CD4-positive, alpha-beta T cell (primary cell): ENCODE data around the gene CNKSR3. TPM values are rescaled to one million over a fixed set of nuclear protein-coding genes. Genes with fewer than 3 reads are reported as not detected.

Experiments used
- ATAC-seq: fragments of 200-7000 bp; cut with Tn5 transposase; one replicate; pipeline ENCODE4 v1.10.0; 2022; ENCODE audit warnings: mild to moderate bottlenecking; ENCODE audit not compliant: poor library complexity
- CTCF ChIA-PET: fragments of 350-600 bp; sonication (Branson Sonifier 250); formaldehyde crosslinking; loops from one replicate; lab custom pipeline; 2021; ENCODE audit warnings: antibody characterized with exemption, inconsistent platforms; lab: Charles Lee
- POLR2A ChIA-PET: fragments of 350-600 bp; sonication (Branson Sonifier 250); formaldehyde crosslinking; loops from one replicate; lab custom pipeline; 2021; ENCODE audit warnings: antibody characterized with exemption, inconsistent platforms; lab: Charles Lee
- DNase-seq, 14 experiments: peaks; one replicate each; pipeline ENCODE4 v3.0.0-alpha.2; 2013 to 2020; ENCODE audit warnings: mixed read lengths in 2 of 14
- H3K27ac ChIP-seq, 2 donors: one replicate each; pipeline versions ENCODE4 v1.5.1 to v1.7.0; 2013; ENCODE audit warnings: low read length in 2 of 2, low read depth in 1 of 2, mild to moderate bottlenecking in 1 of 2
- H3K27me3 ChIP-seq, 2 experiments: 1 replicate in 1 of 2; 2 replicates in 1 of 2; pipeline versions ENCODE4 v1.6.1 to v1.7.0; 2013; ENCODE audit warnings: low read length in 2 of 2, control low read depth in 1 of 2, mild to moderate bottlenecking in 1 of 2, moderate library complexity in 1 of 2; ENCODE audit not compliant: insufficient read depth in 2 of 2, control insufficient read depth in 1 of 2
- H3K36me3 ChIP-seq: one replicate; pipeline ENCODE4 v1.6.1; 2013; ENCODE audit warnings: low read length, control low read depth; ENCODE audit not compliant: insufficient read depth
- H3K4me1 ChIP-seq: one replicate; pipeline ENCODE4 v1.6.1; 2013; ENCODE audit warnings: low read length, control low read depth; ENCODE audit not compliant: insufficient read depth
- H3K4me3 ChIP-seq: one replicate; pipeline ENCODE4 v1.5.1; 2013; ENCODE audit warnings: mild to moderate bottlenecking, low read length, moderate library complexity
- H3K9me3 ChIP-seq, 2 experiments: 1 replicate in 1 of 2; 2 replicates in 1 of 2; pipeline versions ENCODE4 v1.6.1 to v1.7.0; 2013; ENCODE audit warnings: low read length in 2 of 2, mild to moderate bottlenecking in 2 of 2, control low read depth in 1 of 2, moderate library complexity in 1 of 2; ENCODE audit not compliant: control insufficient read depth in 1 of 2, insufficient read depth in 1 of 2
- H3K27ac Mint-ChIP-seq: one replicate; pipeline ENCODE4 v1.8.0; 2020; ENCODE audit warnings: mixed read lengths
- H3K27me3 Mint-ChIP-seq: one replicate; pipeline ENCODE4 v1.8.0; 2021; ENCODE audit warnings: mixed read lengths
- H3K36me3 Mint-ChIP-seq: one replicate; pipeline ENCODE4 v1.8.0; 2021; ENCODE audit warnings: low read depth, mixed read lengths
- H3K4me1 Mint-ChIP-seq: one replicate; pipeline ENCODE4 v1.8.0; 2021; ENCODE audit warnings: low read depth, mixed read lengths
- H3K4me3 Mint-ChIP-seq: one replicate; pipeline ENCODE4 v1.8.0; 2020; ENCODE audit warnings: mild to moderate bottlenecking, mixed read lengths
- H3K9me3 Mint-ChIP-seq: one replicate; pipeline ENCODE4 v1.8.0; 2020; ENCODE audit warnings: mixed read lengths
- intact Hi-C, 2 experiments: fragments of 100-400 bp; cut with DNase I in 1 of 2; cut with micrococcal nuclease in 1 of 2; formaldehyde crosslinking; loops; one replicate each; pipeline versions ENCODE4 v1.15.1 to v1.9.0; 2023 to 2025; cut with DNase I, micrococcal nuclease
- total RNA-seq, 174 experiments: library from RNA in 2 of 174; stranded (reverse) in 2 of 174; gene quantifications; one replicate each; pipeline ENCODE4 v1.2.3 and lab custom pipeline; 2021 to 2026
- TF ChIP-seq, protein P1 (sequence below): fragments of 200-600 bp; IDR thresholded peaks from one replicate; pipeline ENCODE4 v1.8.0; 2022; ENCODE audit warnings: antibody characterized with exemption, mild to moderate bottlenecking

The CNKSR3 gene
- total RNA-seq, 2 experiments from 2014 or later: 0.14 TPM; not detected in 1

DNA sequence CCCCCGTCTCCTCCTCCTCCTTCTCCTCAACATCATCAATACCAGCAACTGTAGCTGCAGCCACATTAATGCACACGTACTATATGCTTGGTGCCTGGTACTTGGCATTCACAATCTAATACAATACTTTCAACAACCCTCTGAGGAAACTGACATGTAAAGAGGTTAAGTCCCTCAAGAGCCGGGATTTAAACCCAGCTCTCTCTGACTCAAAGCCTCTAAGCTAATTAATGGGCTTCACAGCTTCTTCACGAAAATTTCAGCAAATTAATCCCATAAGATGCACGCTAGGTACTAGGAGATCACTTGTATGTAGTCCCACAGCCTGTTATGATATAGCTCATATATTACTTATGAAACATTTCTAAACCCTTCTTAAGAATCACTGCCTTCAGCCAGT lies 80.8 kb downstream of the CNKSR3 start:
- H3K27me3 ChIP-seq: no peaks in the 10 kb centered on the region
- ATAC-seq: no peak
- H3K4me3 ChIP-seq: no peak overlapping the region
- intact Hi-C loops: no loop called here
- no peaks in the 10 kb centered on the region for H3K4me1 ChIP-seq
- Mint-ChIP-seq H3K36me3 (no peaks in the 10 kb centered on the region), H3K4me3 (no peak overlapping the region), H3K27me3 (no peaks in the 10 kb centered on the region), H3K9me3 (peaks cover 7% of the 10 kb centered on the region), H3K4me1 (no peaks in the 10 kb centered on the region), H3K27ac (no peak overlapping the region)
- DNase-seq: no peak
- ChIA-PET POLR2A (interaction anchor here (0.6 kb wide), 1 partner anchor 100 kb away, joined by 3 read pairs; no protein-coding TSS in a partner anchor), CTCF (no interaction called here)
- no peak overlapping the region for H3K27ac ChIP-seq
- TF ChIP-seq, protein P1, sequence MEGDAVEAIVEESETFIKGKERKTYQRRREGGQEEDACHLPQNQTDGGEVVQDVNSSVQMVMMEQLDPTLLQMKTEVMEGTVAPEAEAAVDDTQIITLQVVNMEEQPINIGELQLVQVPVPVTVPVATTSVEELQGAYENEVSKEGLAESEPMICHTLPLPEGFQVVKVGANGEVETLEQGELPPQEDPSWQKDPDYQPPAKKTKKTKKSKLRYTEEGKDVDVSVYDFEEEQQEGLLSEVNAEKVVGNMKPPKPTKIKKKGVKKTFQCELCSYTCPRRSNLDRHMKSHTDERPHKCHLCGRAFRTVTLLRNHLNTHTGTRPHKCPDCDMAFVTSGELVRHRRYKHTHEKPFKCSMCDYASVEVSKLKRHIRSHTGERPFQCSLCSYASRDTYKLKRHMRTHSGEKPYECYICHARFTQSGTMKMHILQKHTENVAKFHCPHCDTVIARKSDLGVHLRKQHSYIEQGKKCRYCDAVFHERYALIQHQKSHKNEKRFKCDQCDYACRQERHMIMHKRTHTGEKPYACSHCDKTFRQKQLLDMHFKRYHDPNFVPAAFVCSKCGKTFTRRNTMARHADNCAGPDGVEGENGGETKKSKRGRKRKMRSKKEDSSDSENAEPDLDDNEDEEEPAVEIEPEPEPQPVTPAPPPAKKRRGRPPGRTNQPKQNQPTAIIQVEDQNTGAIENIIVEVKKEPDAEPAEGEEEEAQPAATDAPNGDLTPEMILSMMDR: no peak
- H3K36me3 ChIP-seq: no peaks in the 10 kb centered on the region
- no peaks in the 10 kb centered on the region for H3K9me3 ChIP-seq

DNA sequence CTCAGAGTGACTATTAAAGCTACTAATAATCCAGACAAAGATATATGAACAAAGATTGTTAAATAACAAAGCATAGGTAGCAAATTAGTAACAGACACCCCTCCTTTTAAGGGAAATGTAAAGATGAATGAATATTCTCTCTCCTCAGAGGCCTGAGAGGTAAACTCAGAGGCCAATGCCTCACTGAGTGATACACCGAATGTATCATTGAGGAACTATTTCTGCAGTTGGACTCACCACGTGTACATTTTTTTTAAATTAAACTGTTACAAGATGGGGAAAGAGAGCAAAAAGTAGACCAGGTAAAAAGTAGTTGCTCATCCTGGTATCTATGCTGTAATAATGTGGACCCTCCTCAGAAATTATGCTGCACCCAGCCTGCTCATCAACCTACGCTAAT lies 81.6 kb downstream of the CNKSR3 start:
- no peak overlapping the region for H3K27ac Mint-ChIP-seq
- ATAC-seq: no peak
- no peak for DNase-seq
- CTCF ChIA-PET: no interaction called here
- H3K36me3 ChIP-seq: no peaks in the 10 kb centered on the region
- H3K4me3 ChIP-seq: no peak overlapping the region
- H3K27me3 Mint-ChIP-seq: no peaks in the 10 kb centered on the region
- no peak overlapping the region for H3K27ac ChIP-seq
- no peaks in the 10 kb centered on the region for H3K4me1 Mint-ChIP-seq
- no peaks in the 10 kb centered on the region for H3K9me3 ChIP-seq
- intact Hi-C loops: no loop called here
- H3K27me3 ChIP-seq: no peaks in the 10 kb centered on the region
- no peaks in the 10 kb centered on the region for H3K36me3 Mint-ChIP-seq
- TF ChIP-seq, protein P1: no peak
- POLR2A ChIA-PET: no interaction called here
- H3K4me3 Mint-ChIP-seq: no peak overlapping the region
- H3K9me3 Mint-ChIP-seq: peaks cover 7% of the 10 kb centered on the region
- no peaks in the 10 kb centered on the region for H3K4me1 ChIP-seq

DNA sequence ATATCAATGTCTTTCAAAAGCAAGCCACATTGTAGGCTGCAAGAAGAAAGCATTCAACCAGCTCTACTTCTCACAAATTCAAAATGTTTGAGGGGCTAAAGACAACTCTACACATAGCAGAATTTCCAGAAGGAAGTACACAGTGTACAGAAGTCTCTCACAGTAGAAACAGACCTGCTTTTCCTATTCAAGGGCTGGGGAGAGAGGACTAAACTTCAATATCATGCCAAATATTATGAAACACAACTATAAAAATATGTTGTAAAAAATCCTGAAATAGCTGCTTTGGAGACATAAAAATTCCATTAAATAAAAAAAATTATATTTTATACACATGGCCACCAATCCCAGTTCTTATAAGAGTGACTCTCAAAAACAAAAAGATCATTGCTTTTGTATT lies 83.0 kb downstream of the CNKSR3 start:
- Histone ChIP-seq H3K36me3 (no peaks in the 10 kb centered on the region), H3K9me3 (no peaks in the 10 kb centered on the region), H3K4me3 (no peak overlapping the region), H3K4me1 (no peaks in the 10 kb centered on the region), H3K27me3 (no peaks in the 10 kb centered on the region), H3K27ac (no peak overlapping the region)
- intact Hi-C loops: no loop called here
- Mint-ChIP-seq H3K4me3 (no peak overlapping the region), H3K9me3 (peaks cover 7% of the 10 kb centered on the region), H3K27ac (no peak overlapping the region), H3K4me1 (no peaks in the 10 kb centered on the region), H3K27me3 (no peaks in the 10 kb centered on the region), H3K36me3 (no peaks in the 10 kb centered on the region)
- CTCF ChIA-PET: no interaction called here
- POLR2A ChIA-PET: no interaction called here
- ATAC-seq (no peak), DNase-seq (no peak)
- TF ChIP-seq, protein P1: no peak
